ENCODE results near the gene SPATA2L. TPM values are rescaled to one million over a fixed set of nuclear protein-coding genes. Genes with fewer than 3 reads are reported as not detected.

Gene SPATA2L
- total and polyA plus RNA-seq, 2 of the 8 experiments (the other 6 are each of a cell fraction or from before 2014, with no cell fraction given), result 9.3 to 12.5 TPM

- Histone ChIP-seq H3K23me2 (ENCODE audit: low read depth, low read length) (no peaks in the 10 kb centered on the region), H2BK120ac (replicated peaks; ENCODE audit: low read depth, low read length) (no peak overlapping the region), H3K36me3 (ENCODE audit: control insufficient read depth in 2 of 4, insufficient read depth in 4 of 4, low read length in 3 of 4) (peaks cover 0 to 16% (median 3%) of the 10 kb centered on the region in 4 experiments; a peak in 3 of 8 replicates), H3K4me1 (replicated peaks in 1 of 4; ENCODE audit: control insufficient read depth in 3 of 4, insufficient read depth in 4 of 4, low read length in 3 of 4) (no peaks in the 10 kb centered on the region), H2AK5ac (ENCODE audit: low read depth, low read length) (no peak overlapping the region), H3K23ac (ENCODE audit: insufficient read length) (no peak overlapping the region), H2AFZ (ENCODE audit: low read length) (no peak overlapping the region), H3K4me3 (ENCODE audit: extremely low read depth in 1 of 4, insufficient read depth in 2 of 4, low read depth in 3 of 4, low read length in 4 of 4) (no peak overlapping the region), H2BK5ac (ENCODE audit: low read depth, low read length) (no peak overlapping the region), H3K79me2 (ENCODE audit: control insufficient read depth in 1 of 2, insufficient read depth in 2 of 2, low read length in 2 of 2) (no peaks in the 10 kb centered on the region), H4K91ac (replicated peaks; ENCODE audit: insufficient read length, low read length) (no peak overlapping the region), H3K4me2 (ENCODE audit: insufficient read depth in 1 of 2, low read depth in 2 of 2, low read length in 2 of 2) (no peak overlapping the region), H3K9ac (replicated peaks in 1 of 4; ENCODE audit: extremely low read depth in 1 of 4, low read depth in 3 of 4, low read length in 3 of 4) (no peak overlapping the region), H4K5ac (ENCODE audit: insufficient read length, low read depth, low read length) (no peak overlapping the region), H3K56ac (replicated peaks; ENCODE audit: insufficient read length, low read depth, low read length) (no peak overlapping the region), H2BK15ac (ENCODE audit: low read length) (no peak overlapping the region), H4K20me1 (replicated peaks in 1 of 2; ENCODE audit: control insufficient read depth in 1 of 2, insufficient read depth in 2 of 2, low read length in 2 of 2) (no peaks in the 10 kb centered on the region), H4K8ac (ENCODE audit: extremely low read depth, insufficient read depth, low read length) (no peak overlapping the region), H3K79me1 (ENCODE audit: low read depth, low read length) (no peaks in the 10 kb centered on the region), H3K9me3 (ENCODE audit: insufficient read depth in 2 of 2, low read depth in 1 of 2, low read length in 1 of 2) (peaks cover 28 to 41% of the 10 kb centered on the region in 2 experiments), H3K27ac (ENCODE audit: low read depth, low read length) (no peak overlapping the region), H2BK12ac (ENCODE audit: low read depth, low read length) (no peak overlapping the region), H3K18ac (ENCODE audit: extremely low read depth, low read length) (no peak overlapping the region), H2BK20ac (ENCODE audit: low read length) (no peak overlapping the region), H3K14ac (ENCODE audit: insufficient read length) (no peak overlapping the region), H3K4ac (replicated peaks; ENCODE audit: insufficient read length, low read depth, low read length) (no peak overlapping the region), H3K27me3 (replicated peaks in 1 of 4; ENCODE audit: control insufficient read depth in 3 of 4, extremely low read depth in 1 of 4, insufficient read depth in 3 of 4, low read length in 3 of 4) (no peaks in the 10 kb centered on the region)
- POLR2A ChIA-PET (ENCODE audit: partially characterized antibody), result no interaction called here
- no peak for FAIRE-seq
- CTCF ChIA-PET (ENCODE audit: partially characterized antibody), result interaction anchor here (0.6 to 2.3 kb wide), 5 partner anchors 10 to 271 kb away, joined by 3 to 8 read pairs (median 3); no protein-coding TSS in a partner anchor
- WGBS, 2 experiments (ENCODE audit: extremely low coverage in 1 of 2, insufficient coverage in 1 of 2, insufficient read length in 1 of 2, insufficient replicate concordance in 2 of 2, low coverage in 1 of 2, low lambda C conversion rate in 2 of 2, missing lambda C conversion rate in 1 of 2), result 91% methylated on average over 2 of the region's 2 CpGs; no CpG with 5 or more reads in 1 of the 2 experiments
- no peak for DNase-seq (ENCODE audit: low read depth in 1 of 2, low spot score in 2 of 2)
- TF ChIP-seq EZH2 (IDR thresholded peaks at IDR 0.05; ENCODE audit: low read depth, low read length, severe bottlenecking), result no peak
- no peak for TF ChIP-seq MAX (IDR thresholded peaks at IDR 0.05)
- no peak for TF ChIP-seq TCF12 (IDR thresholded peaks at IDR 0.05; ENCODE audit: low read depth, low read length)
- TF ChIP-seq SUZ12 (IDR thresholded peaks at IDR 0.05; ENCODE audit: low read length), result no peak
- no peak for TF ChIP-seq SAP30 (IDR thresholded peaks at IDR 0.05; ENCODE audit: insufficient read depth, insufficient replicate concordance, low read length)
- no peak for TF ChIP-seq SIN3A (conservative IDR thresholded peaks at IDR 0.05 in 1 of 2, IDR thresholded peaks at IDR 0.05 in 1 of 2; ENCODE audit: low read depth in 1 of 2, low read length in 2 of 2)
- no peak for TF ChIP-seq RXRA (IDR thresholded peaks at IDR 0.05; ENCODE audit: insufficient read depth, low read depth, low read length)
These were observed 23.2 kb downstream of the SPATA2L start for GRCh38 chr16:89678258-89678657.

Measured in H1 (cell line).